Hepatic stellate cell (primary cell): ENCODE results near the gene C6orf58.
"Not testable (repeated sequence)": the region's sequence is repeated elsewhere in the genome, so short reads cannot be mapped to it uniquely, and the experiment has no call there.

Experiments used
- DNase-seq: peaks from one replicate; pipeline ENCODE4 v3.0.0; 2011; ENCODE audit warnings: low spot score

Gene C6orf58

DNA sequence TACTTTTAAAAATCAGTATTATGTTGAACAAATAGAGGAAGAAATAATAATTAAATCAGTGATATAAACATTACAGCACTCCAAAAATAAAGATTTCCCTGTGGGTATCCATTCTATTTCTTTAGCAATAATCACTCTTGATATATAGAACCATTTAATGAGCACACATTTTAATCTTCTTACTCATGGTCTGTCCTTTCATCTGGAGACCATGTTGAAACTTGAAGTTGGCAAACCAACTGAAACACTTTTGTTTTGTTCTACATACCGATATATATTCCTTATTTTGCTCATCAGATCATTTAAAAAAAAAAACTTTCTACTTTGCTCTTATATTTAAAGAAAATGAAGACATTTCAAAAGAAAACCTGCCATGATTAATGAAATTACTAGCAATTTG is 13.4 kb downstream of the C6orf58 start:
- no peak for DNase-seq

DNA sequence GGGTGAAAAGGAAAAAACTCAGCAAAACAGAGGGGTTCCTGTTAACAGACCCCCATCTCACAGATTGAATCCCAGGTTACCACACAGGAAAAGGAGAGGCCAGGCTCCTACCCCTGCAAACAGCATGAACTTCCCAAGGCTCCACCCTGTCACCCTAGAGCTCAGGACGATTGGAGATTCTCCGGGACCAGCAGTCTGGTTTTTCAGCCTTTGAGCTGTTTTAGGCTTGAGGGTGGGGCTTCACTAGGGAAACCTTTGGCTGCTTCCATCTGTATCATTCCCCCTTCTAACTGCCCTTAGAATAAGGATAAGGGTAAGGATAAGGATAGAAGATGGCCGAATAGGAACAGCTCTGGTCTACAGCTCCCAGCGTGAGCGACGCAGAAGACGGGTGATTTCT is 16.0 kb downstream of the C6orf58 start:
- DNase-seq, result no peak

DNA sequence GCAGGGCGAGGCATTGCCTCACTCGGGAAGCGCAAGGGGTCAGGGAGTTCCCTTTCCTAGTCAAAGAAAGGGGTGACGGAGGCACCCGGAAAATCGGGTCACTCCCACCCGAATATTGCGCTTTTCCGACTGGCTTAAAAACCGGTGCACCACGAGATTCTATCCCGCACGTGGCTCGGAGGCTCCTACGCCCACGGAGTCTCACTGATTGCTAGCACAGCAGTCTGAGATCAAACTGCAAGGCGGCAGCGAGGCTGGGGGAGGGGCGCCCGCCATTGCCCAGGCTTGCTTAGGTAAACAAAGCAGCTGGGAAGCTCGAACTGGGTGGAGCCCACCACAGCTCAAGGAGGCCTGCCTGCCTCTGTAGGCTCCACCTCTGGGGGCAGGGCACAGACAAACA is 16.5 kb downstream of the C6orf58 start:
- DNase-seq, result not testable (repeated sequence)

DNA sequence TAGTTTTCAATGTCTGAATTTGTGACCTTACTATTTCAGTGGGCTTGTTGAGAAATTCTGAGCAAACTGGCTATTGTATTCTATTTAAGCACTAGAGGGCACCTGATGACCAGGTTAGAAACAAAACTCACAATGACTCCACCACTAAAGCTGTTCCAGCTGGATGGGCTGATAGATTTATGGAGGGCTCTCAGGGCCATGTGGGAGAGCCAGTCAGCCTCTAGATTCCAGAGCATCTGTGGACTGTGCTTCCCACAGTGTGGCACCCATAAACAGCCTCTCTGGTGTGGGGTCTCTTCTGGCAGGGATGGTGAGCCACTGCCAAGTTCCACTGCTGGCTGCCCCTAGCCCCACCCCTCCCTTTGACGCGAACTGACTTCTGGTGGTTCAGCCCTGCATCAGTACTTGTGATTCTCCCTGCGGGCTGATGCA is 29.2 kb downstream of the C6orf58 start:
- peak; percentile 14 for DNase-seq

DNA sequence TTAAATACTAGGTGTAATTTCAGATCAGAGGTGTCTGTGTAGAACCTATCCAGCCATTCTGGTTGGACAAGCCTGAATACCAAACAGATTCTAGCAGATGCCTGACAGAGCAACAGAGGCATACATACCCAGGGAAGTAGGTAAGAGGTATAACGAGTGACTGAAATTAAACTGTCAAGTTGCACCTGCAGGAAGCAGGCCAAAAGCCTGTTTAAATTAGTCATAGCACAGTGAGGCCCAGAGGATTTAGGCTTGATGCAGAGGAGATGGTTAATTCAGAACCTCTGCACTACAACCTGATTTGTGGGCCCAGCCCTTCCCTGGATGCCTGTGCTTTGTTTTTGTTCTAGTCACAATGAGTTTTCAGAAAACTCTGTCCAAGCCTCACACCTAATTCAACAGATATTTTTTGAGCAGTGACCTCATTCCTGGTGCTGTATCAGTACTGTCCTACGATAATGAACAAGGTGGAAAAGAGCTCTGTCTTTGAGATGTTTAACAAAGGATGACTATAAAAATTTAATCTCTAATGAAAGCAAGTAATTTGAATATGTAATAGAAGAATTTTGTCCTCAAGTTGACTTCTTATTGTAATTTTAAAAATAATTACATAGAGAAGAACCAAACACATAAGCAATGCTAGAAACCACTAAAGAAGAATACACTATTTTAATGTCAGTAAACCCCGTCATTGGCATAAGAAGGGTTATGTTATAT is 31.7 kb downstream of the C6orf58 start:
- DNase-seq, result no peak

DNA sequence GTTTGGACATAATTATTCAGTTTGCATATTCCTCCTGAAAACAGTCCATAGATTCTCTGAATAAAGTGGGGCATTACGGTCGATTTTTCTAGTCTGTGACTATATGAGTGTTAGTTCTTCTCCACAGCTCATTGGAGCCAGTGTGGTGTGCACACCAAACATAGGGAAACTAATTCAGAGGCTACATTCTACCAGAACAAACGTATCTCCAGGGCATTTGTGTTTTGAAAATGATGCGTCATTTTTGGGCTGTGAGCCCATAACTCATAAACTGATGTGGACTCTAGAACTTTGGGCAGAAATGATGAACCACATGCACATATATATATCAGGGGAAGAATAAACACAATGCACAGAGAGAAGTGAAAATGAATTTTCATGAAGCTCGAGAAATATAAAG is 41.8 kb downstream of the C6orf58 start:
- no peak for DNase-seq

DNA sequence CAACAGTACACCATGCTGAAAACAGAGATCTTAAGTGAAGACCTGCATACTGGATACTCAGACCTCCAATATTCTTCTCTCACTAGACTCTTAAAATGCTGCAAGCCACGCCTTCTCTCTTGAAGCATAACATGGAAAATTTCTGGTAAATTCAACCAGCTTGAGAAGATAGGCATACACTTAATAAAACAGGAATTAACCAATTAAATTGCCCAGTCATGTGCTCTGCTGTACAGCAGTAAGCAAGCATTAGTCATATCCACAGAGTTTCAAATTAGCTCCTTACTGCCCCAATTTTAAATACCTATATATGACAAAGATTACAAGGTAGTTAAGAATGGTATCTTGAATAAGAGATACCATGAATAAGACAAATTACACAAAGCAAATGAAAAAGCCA is 53.8 kb downstream of the C6orf58 start:
- DNase-seq, result no peak

DNA sequence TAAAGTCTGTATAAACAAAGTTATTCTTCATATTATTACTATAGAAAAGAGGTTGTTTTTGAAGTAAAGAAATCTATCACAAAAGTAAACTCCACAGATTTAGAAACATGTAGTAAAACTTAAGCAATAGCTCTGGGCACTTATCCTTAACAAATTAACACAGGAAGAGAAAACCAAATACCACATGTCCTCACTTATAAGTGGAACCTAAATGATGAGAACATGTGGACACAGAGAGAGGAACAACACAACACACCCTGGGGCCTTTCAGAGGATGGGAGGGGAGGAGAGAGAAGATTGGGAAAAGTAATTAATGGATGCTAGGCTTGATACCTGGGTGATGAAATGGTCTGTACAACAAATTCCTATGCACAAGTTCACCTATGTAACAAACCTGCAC is 57.2 kb downstream of the C6orf58 start:
- DNase-seq, result no peak

DNA sequence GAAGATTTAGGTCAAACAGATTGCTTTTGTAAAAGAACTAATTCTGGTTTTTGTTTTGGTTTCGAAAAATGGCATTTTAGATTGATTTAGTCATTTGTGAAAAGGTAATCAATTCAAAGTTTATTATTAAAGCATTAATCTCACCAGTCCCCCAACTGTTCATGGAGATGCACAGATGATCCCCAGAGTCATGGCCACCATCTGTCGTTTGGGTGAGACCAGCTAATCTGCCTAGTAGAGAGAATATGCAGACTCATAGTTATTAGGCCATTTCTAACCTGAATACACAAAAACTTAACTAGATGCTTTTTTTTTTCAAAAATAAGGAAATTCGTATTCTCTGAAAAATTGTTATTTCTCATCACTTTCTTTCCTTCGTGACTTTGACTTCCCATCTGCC is 58.1 kb downstream of the C6orf58 start:
- DNase-seq, result no peak

DNA sequence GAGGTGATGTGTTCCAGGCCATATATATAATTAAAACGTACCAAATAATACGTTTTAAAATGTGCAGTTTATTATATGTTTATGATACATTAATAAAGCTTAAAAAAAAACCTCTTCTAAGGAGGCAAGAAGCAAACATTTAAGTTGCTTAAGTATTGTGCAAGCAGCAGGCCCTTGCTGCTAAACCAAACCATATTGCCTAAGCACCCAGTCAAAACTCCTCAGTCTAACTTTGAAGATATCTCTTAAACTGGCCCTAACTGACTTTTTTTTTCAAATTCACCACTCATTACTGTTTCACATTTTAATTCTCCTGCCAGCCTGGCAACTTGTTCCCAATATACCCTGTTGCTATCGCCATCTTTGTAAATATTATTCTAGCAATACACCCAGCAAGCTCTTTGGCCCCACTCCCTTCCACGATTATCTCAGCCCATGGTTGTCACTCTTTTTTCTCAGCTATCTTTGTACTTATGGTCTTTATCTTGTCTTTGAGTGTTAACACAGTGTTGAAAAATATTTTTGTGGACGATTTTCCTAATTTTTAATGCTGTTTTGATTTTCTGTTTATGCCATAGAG is 60.9 kb downstream of the C6orf58 start:
- no peak for DNase-seq
